ENCODE measurements around the gene IFI44.

- TF ChIP-seq CTCF (conservative IDR thresholded peaks at IDR 0.05; ENCODE audit: low read length) (no peak), EZH2phosphoT487 (IDR thresholded peaks at IDR 0.05; ENCODE audit: borderline replicate concordance, low read depth, low read length) (no peak)
Observed at GRCh38 chr1:78699813-78700212, 50.2 kb downstream of the IFI44 start.

All from OCI-LY7 (cell line).